Loucy (cell line): ENCODE results near the gene HEXIM2.

Experiments
- CTCF ChIP-seq: fragments of 200-600 bp; sonication (generic); conservative IDR thresholded peaks from 2 replicates; pipeline ENCODE4 v1.5.1; 2014; ENCODE audit warnings: mild to moderate bottlenecking, antibody characterized with exemption, low read length
- EZH2phosphoT487 ChIP-seq: fragments of 200-600 bp; IDR thresholded peaks from 2 replicates; pipeline ENCODE4 v1.6.1; 2018; ENCODE audit warnings: antibody characterized with exemption, mild to moderate bottlenecking, moderate library complexity, borderline replicate concordance

- no peak for TF ChIP-seq CTCF
- no peak for TF ChIP-seq EZH2phosphoT487
Observed at GRCh38 chr17:45113424-45113754, 48.3 kb upstream of the HEXIM2 start.
